ENCODE data around the gene LRFN3. TPM values are rescaled to one million over a fixed set of nuclear protein-coding genes. Genes with fewer than 3 reads are reported as not detected.

Gene LRFN3
- total RNA-seq, 2 experiments from 2014 or later: 4.2 to 4.5 TPM

DNA sequence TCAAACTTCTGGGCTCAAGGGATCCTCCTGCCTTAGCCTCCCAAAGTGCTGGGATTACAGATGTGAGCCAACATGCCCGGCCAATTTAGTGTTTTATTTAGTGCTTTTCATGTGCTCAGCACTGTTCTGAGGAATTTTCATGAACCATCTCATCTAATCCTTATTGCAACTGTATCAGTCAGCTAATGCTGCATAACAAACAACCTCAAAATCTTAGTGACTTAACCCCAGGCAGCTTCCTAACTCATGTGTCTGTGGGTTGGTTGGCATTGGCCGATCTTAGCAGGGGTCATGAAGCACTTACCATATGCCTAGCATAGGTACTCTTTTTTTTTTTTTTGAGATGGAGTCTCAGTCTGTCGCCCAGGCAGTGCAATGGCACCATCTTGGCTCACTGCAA, 52.6 kb downstream of the LRFN3 start:
- Histone ChIP-seq H3K4me3 (ENCODE audit: low read length) (no peak overlapping the region), H3K9me3 (ENCODE audit: control insufficient read depth in 1 of 2, insufficient read depth in 1 of 2, low read length in 2 of 2) (peaks cover 0 to 18% of the 10 kb centered on the region in 2 experiments), H3K36me3 (ENCODE audit: insufficient read depth, low read length) (no peaks in the 10 kb centered on the region), H3K4me1 (ENCODE audit: insufficient read depth, low read length) (peaks cover 16% of the 10 kb centered on the region), H3K27me3 (ENCODE audit: control insufficient read depth in 1 of 2, insufficient read depth in 2 of 2, low read length in 2 of 2) (peaks cover 23 to 30% of the 10 kb centered on the region in 2 experiments), H3K27ac (ENCODE audit: low read depth in 1 of 2, low read length in 2 of 2) (no peak overlapping the region)
- no peak for ATAC-seq (ENCODE audit: poor library complexity)
- H3K27me3 Mint-ChIP-seq: peaks cover 40% of the 10 kb centered on the region
- no peak overlapping the region for H3K4me3 Mint-ChIP-seq
- TF ChIP-seq, protein P1, sequence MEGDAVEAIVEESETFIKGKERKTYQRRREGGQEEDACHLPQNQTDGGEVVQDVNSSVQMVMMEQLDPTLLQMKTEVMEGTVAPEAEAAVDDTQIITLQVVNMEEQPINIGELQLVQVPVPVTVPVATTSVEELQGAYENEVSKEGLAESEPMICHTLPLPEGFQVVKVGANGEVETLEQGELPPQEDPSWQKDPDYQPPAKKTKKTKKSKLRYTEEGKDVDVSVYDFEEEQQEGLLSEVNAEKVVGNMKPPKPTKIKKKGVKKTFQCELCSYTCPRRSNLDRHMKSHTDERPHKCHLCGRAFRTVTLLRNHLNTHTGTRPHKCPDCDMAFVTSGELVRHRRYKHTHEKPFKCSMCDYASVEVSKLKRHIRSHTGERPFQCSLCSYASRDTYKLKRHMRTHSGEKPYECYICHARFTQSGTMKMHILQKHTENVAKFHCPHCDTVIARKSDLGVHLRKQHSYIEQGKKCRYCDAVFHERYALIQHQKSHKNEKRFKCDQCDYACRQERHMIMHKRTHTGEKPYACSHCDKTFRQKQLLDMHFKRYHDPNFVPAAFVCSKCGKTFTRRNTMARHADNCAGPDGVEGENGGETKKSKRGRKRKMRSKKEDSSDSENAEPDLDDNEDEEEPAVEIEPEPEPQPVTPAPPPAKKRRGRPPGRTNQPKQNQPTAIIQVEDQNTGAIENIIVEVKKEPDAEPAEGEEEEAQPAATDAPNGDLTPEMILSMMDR (IDR thresholded peaks at IDR 0.05): no peak
- H3K4me1 Mint-ChIP-seq (ENCODE audit: low read depth): peaks cover 8% of the 10 kb centered on the region
- intact Hi-C loops (cut with DNase I, micrococcal nuclease): no loop called here
- H3K36me3 Mint-ChIP-seq (ENCODE audit: low read depth): no peaks in the 10 kb centered on the region
- DNase-seq: no peak
- H3K9me3 Mint-ChIP-seq: no peaks in the 10 kb centered on the region
- no peak overlapping the region for H3K27ac Mint-ChIP-seq
- ChIA-PET POLR2A (no interaction called here), CTCF (no interaction called here)

DNA sequence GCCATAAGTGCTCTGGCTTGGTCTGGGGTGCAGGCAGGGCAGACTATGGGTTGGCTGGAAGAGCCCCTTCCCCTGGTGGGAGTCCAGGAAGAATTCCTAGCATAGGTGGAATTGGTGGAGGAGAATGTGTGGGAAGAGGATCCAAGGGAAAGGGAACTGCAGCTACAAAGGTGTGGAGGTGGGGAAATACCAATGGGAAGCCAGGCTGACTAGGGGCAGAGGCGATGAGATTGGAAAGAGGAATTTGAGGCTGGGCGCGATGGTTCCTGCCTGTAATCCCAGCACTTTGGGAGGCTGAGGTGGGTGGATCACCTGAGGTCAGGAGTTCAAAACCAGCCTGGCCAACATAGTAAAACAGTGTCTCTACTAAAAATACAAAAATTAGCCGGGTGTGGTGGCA, 54.0 kb downstream of the LRFN3 start:
- POLR2A ChIA-PET: no interaction called here
- no peak overlapping the region for H3K27ac Mint-ChIP-seq
- peaks cover 19 to 23% of the 10 kb centered on the region in 2 experiments for H3K27me3 ChIP-seq (ENCODE audit: control insufficient read depth in 1 of 2, insufficient read depth in 2 of 2, low read length in 2 of 2)

DNA sequence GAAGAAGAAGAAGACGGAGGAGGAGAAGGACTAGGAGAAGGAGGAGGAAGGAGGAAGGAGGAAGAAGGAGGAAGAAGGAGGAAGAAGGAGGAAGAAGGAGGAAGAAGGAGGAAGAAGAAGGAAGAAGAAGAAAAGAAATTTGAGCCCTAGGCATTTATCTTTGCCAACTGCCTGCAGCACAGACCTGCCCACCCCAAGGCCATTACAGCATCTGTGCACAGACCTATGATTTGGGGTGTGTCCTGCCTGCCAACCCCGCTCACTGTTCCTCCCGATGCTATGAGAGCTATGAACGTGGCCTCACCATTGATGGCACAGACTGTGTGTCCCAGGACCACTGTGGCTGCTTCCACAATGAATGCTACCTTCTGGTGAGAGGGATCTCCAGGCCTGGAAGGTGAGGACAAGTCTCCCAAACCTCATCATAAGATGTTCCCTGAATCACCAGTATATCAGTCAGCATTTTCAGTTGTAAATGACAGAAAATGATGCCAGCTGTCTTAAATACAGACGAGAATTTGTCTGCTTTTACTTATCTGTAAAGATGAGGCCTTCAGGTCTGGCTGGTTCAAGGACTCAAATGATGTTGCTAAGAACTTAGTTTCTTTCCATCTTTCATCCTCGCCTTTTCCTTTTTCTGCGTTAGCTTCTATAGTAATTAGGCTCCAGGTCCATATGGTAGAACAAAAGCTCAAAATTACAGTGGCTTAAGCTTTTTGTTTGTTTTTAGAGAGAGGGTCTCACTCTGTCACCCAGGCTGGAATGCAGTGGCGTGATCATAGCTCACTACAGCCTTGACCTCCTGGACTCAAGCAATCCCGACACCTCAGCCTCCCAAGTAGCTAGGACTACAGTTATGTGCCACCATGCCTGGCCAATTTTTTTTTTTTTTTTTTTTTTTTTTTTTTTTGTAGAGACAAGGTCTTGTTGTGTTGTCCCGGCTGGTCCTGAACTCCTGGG, 54.9 kb downstream of the LRFN3 start:
- H3K27me3 ChIP-seq (ENCODE audit: control insufficient read depth in 1 of 2, insufficient read depth in 2 of 2, low read length in 2 of 2): peaks cover 10 to 16% of the 10 kb centered on the region in 2 experiments
- ChIA-PET POLR2A (interaction anchor here (1.0 kb wide), 1 partner anchor 23 kb away, joined by 3 read pairs; the partner anchor contains the start of gene ALKBH6), CTCF (interaction anchor here (0.7 to 1.3 kb wide), 2 partner anchors 23 to 58 kb away, joined by 3 to 4 read pairs; partner anchors contain the start of gene ALKBH6)
- no peaks in the 10 kb centered on the region for H3K36me3 ChIP-seq (ENCODE audit: insufficient read depth, low read length)
- Mint-ChIP-seq H3K27ac (no peak overlapping the region), H3K36me3 (ENCODE audit: low read depth) (peaks cover 4% of the 10 kb centered on the region), H3K4me3 (peak overlapping the region; percentile 4), H3K9me3 (no peaks in the 10 kb centered on the region), H3K27me3 (peaks cover 18% of the 10 kb centered on the region), H3K4me1 (ENCODE audit: low read depth) (peaks cover 19% of the 10 kb centered on the region)
- TF ChIP-seq, protein P1 (IDR thresholded peaks at IDR 0.05): no peak
- intact Hi-C loops (cut with DNase I, micrococcal nuclease): no loop called here
- H3K27ac ChIP-seq (ENCODE audit: low read depth in 1 of 2, low read length in 2 of 2): no peak overlapping the region
- H3K9me3 ChIP-seq (ENCODE audit: control insufficient read depth in 1 of 2, insufficient read depth in 1 of 2, low read length in 2 of 2): peaks cover 0 to 15% of the 10 kb centered on the region in 2 experiments
- ATAC-seq (ENCODE audit: poor library complexity): no peak
- peaks cover 34% of the 10 kb centered on the region for H3K4me1 ChIP-seq (ENCODE audit: insufficient read depth, low read length)
- no peak overlapping the region for H3K4me3 ChIP-seq (ENCODE audit: low read length)
- DNase-seq: no peak

More for the DNA sequence above, 54.0 kb downstream of the LRFN3 start:
- Histone ChIP-seq H3K4me3 (ENCODE audit: low read length) (no peak overlapping the region), H3K27ac (ENCODE audit: low read depth in 1 of 2, low read length in 2 of 2) (no peak overlapping the region), H3K36me3 (ENCODE audit: insufficient read depth, low read length) (no peaks in the 10 kb centered on the region), H3K9me3 (ENCODE audit: control insufficient read depth in 1 of 2, insufficient read depth in 1 of 2, low read length in 2 of 2) (peaks cover 0 to 18% of the 10 kb centered on the region in 2 experiments), H3K4me1 (ENCODE audit: insufficient read depth, low read length) (peaks cover 26% of the 10 kb centered on the region)
- CTCF ChIA-PET: no interaction called here
- Mint-ChIP-seq H3K9me3 (no peaks in the 10 kb centered on the region), H3K27me3 (peaks cover 27% of the 10 kb centered on the region), H3K4me3 (no peak overlapping the region), H3K36me3 (ENCODE audit: low read depth) (peaks cover 4% of the 10 kb centered on the region), H3K4me1 (ENCODE audit: low read depth) (peaks cover 13% of the 10 kb centered on the region)
- no peak for ATAC-seq (ENCODE audit: poor library complexity)
- DNase-seq: no peak
- TF ChIP-seq, protein P1 (IDR thresholded peaks at IDR 0.05): no peak
- intact Hi-C loops (cut with DNase I, micrococcal nuclease): no loop called here
